ENCODE measurements around the gene CCL17.

CCL17 gene

GRCh38 chr16:57387598-57388354 lies 16.8 kb upstream of the CCL17 start:
- H3K27ac ChIP-seq, result no peak overlapping the region
- DNase-seq, result no peak
- H3K27me3 ChIP-seq (replicated peaks), result peaks cover 3% of the 10 kb centered on the region
- H3K4me3 ChIP-seq (ENCODE audit: low read depth, low read length), result no peak overlapping the region
- no peaks in the 10 kb centered on the region for H3K36me3 ChIP-seq (replicated peaks)
- in situ Hi-C loops (cut with HindIII; ENCODE audit: low pct_ligation_motif_present, low sequenced_read_pairs), result no loop called here
- TF ChIP-seq, protein P1, sequence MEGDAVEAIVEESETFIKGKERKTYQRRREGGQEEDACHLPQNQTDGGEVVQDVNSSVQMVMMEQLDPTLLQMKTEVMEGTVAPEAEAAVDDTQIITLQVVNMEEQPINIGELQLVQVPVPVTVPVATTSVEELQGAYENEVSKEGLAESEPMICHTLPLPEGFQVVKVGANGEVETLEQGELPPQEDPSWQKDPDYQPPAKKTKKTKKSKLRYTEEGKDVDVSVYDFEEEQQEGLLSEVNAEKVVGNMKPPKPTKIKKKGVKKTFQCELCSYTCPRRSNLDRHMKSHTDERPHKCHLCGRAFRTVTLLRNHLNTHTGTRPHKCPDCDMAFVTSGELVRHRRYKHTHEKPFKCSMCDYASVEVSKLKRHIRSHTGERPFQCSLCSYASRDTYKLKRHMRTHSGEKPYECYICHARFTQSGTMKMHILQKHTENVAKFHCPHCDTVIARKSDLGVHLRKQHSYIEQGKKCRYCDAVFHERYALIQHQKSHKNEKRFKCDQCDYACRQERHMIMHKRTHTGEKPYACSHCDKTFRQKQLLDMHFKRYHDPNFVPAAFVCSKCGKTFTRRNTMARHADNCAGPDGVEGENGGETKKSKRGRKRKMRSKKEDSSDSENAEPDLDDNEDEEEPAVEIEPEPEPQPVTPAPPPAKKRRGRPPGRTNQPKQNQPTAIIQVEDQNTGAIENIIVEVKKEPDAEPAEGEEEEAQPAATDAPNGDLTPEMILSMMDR (IDR thresholded peaks at IDR 0.05; ENCODE audit: low read depth, low read length, missing control alignments), result no peak

DNA sequence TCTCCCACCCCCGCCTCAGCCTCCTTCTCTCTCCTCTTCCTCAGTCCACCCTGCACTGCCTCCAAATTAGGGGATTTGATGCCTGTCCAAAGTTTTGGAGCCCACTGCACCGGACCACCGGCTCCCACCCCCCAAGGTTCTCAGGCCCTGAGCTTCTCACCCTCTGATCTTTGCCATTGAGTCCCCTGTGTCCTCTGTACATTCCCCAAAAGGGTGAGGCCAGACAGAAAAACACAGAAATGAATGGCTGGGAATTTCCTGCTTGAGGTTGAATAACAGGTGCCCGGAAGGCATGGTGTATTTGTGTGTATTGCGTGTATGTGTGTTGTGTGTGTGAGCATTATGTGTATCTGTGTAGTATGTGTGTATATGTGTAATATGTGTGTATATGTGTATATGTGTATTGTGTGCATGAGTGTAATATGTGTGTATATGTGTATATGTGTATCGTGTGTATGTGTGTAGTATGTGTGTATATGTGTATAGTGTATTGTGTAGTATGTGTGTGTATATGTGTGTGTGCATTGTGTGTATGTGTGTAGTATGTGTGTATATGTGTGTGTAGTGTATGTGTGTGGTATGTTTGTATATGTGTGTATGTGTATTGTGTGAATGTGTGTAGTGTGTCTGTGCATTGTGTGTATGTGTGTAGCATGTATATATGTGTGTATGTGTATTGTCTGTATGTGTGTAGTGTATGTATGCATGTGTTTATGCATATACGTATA lies 16.0 kb upstream of the CCL17 start:
- DNase-seq, result no peak
- H3K4me3 ChIP-seq (ENCODE audit: low read depth, low read length), result no peak overlapping the region
- TF ChIP-seq, protein P1 (IDR thresholded peaks at IDR 0.05; ENCODE audit: low read depth, low read length, missing control alignments), result no peak
- H3K27me3 ChIP-seq (replicated peaks), result peaks cover 3% of the 10 kb centered on the region
- no peaks in the 10 kb centered on the region for H3K36me3 ChIP-seq (replicated peaks)
- no peak overlapping the region for H3K27ac ChIP-seq
- in situ Hi-C loops (cut with HindIII; ENCODE audit: low pct_ligation_motif_present, low sequenced_read_pairs), result no loop called here

DNA sequence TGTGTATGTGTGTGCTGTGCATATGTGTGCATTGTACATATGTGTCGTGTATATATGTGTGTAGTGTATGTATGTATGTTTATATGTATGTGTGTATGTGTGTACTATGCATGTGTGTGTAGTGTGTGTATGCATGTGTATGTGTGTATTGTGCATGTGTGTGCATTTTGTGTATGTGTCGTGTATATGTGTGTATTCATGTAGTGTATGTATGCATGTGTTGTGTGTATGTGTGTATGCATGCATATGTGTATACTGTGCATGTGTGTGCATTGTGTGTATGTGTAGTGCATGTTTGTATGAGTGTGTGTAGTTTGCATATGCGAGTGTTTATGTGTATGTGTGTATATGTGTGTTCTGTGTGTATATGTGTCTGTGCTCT lies 15.5 kb upstream of the CCL17 start:
- no peaks in the 10 kb centered on the region for H3K36me3 ChIP-seq (replicated peaks)
- TF ChIP-seq, protein P1 (IDR thresholded peaks at IDR 0.05; ENCODE audit: low read depth, low read length, missing control alignments), result no peak
- no peak overlapping the region for H3K27ac ChIP-seq
- in situ Hi-C loops (cut with HindIII; ENCODE audit: low pct_ligation_motif_present, low sequenced_read_pairs), result no loop called here
- H3K27me3 ChIP-seq (replicated peaks), result peaks cover 3% of the 10 kb centered on the region
- H3K4me3 ChIP-seq (ENCODE audit: low read depth, low read length), result no peak overlapping the region
- no peak for DNase-seq

DNA sequence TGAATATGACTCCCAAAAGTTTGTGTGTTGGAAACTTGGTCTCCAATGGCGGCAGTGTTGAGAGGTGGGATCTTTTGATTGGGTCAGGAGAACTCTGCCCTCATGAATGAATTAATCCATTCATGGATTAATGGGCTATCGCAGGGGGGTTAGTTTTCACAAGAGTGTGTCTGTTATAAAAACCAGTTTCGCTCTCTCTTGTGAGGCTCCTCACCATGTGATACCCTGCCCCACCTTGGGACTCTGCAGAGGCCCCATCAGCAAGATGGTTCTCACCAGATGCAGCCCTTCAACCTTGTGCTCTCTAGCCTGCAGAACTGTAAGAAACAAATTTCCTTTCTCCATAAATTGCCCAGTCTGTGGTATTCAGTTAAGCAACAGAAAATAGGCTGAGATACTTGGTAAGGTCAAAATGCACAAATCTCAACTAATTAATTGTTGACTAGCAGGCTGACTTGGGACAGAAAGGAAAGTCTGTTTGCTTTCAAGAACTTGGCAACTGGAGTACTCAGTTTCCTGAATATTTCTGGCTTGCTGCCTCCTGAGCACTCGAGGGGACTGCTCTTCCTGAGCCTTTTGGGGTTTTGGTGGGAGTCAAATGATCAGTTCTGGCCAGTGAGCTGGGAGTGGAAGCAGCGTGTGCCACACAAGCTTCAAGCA lies 13.8 kb upstream of the CCL17 start:
- no peak overlapping the region for H3K27ac ChIP-seq
- in situ Hi-C loops (cut with HindIII; ENCODE audit: low pct_ligation_motif_present, low sequenced_read_pairs), result no loop called here

GRCh38 chr16:57391300-57391699 lies 13.3 kb upstream of the CCL17 start:
- TF ChIP-seq, protein P1 (IDR thresholded peaks at IDR 0.05; ENCODE audit: low read depth, low read length, missing control alignments), result no peak
- Histone ChIP-seq H3K4me3 (ENCODE audit: low read depth, low read length) (no peak overlapping the region), H3K27ac (no peak overlapping the region), H3K27me3 (replicated peaks) (peaks cover 3% of the 10 kb centered on the region), H3K36me3 (replicated peaks) (no peaks in the 10 kb centered on the region)
- no peak for DNase-seq
- in situ Hi-C loops (cut with HindIII; ENCODE audit: low pct_ligation_motif_present, low sequenced_read_pairs), result no loop called here

More for the DNA sequence above, 13.8 kb upstream of the CCL17 start:
- TF ChIP-seq, protein P1 (IDR thresholded peaks at IDR 0.05; ENCODE audit: low read depth, low read length, missing control alignments), result no peak
- no peaks in the 10 kb centered on the region for H3K36me3 ChIP-seq (replicated peaks)
- no peak overlapping the region for H3K4me3 ChIP-seq (ENCODE audit: low read depth, low read length)
- no peak for DNase-seq
- peaks cover 3% of the 10 kb centered on the region for H3K27me3 ChIP-seq (replicated peaks)
